GM12873 (cell line): ENCODE data around the gene WARS2.

ENCODE experiments used
- CTCF ChIP-seq: IDR thresholded peaks from 2 replicates; pipeline ENCODE4 v1.5.1; 2012; ENCODE audit warnings: low read depth, mild to moderate bottlenecking, moderate library complexity, low read length, control low read depth; ENCODE audit not compliant: insufficient read depth; ENCODE audit errors: missing control alignments

WARS2 gene

DNA sequence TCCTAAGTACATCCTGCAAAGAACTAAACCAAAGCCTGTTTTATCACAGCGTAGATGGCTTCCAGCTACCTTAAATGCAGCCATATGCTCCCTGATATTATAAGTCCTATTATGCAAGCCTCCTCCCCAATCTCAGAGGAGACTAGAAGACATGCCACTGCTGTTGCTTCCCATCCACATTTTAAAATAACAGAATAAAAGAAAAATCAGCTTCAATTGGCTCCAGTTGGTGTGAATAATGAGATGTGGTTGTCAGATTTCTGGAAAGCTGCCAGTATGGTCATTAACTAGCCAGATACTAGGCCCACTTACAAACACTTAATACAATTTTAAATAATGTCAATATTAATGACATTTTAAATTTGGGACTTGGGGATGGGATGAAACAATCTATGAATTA, 25.7 kb downstream of the WARS2 start:
- no peak for TF ChIP-seq CTCF

DNA sequence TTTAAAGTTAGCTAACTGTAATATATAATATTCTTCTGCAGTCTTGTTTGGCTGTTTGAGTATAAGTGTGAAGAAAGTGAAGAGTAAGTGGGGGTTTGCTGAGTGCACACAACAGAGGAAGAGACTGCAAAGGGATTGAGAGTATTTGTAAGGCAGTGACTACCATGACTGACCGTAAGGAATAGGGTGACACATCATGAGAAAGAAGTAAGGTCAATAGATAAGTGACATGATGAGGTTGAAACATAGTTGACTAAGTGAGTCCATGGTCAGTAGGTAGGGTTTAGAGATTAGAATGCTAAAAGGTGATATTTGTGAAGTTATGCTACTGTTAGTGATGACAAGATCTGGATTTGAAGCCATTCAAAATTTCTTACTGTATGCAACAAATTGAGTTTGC, 27.7 kb downstream of the WARS2 start:
- no peak for TF ChIP-seq CTCF

- TF ChIP-seq CTCF = no peak
Measured at GRCh38 chr1:119112244-119112643, 28.2 kb downstream of the WARS2 start.

- TF ChIP-seq CTCF = no peak
Measured at GRCh38 chr1:119108988-119109387, 31.5 kb downstream of the WARS2 start.

DNA sequence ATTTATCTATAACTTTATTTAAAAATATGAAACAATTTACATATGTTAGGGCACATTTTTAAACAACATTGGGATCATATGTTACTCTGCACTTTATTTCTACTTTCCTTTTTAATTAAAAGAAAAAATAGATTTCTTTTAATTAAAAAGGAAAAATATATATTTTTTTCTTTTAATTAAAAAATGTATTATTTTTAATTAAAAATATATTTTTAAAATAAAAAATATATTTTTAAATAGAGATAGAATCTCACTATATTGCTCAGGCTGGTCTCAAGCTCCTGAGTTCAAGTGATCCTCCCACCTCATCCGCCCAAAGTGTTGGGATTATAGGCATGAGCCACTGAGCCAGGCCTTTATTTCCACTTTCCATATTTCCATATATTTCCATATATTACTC, 36.7 kb downstream of the WARS2 start:
- no peak for TF ChIP-seq CTCF

- no peak for TF ChIP-seq CTCF
Measured at GRCh38 chr1:119102051-119102450, 38.4 kb downstream of the WARS2 start.

GRCh38 chr1:119101563-119101962, 38.9 kb downstream of the WARS2 start:
- TF ChIP-seq CTCF = no peak
